ENCODE data around the gene DHX30. TPM values are rescaled to one million over a fixed set of nuclear protein-coding genes. Genes with fewer than 3 reads are reported as not detected.

The DHX30 gene
- total and polyA plus RNA-seq, 2 of the 8 experiments (the other 6 are each of a cell fraction or from before 2014, with no cell fraction given), result 82.4 to 97.9 TPM

DNA sequence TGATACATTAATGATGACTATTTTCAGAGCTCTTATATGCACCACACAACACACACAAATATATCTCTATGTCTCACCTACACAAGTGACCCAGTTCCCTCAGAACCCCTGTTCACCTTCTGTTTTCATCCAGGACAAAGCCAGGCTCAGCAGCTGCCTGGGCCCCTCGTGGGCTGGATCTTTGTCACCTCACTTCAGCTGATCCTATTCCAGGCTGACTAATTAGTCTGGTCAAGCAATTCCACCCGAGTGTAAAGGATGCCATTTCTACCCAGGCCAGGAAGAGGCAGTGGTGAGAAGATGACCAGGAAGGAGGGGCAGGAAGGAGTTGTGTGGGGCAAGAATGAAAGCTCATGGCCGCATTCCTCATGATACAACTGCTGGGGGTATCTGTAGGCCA, 62.3 kb downstream of the DHX30 start:
- Histone ChIP-seq H2AK5ac (ENCODE audit: low read depth, low read length) (no peak overlapping the region), H3K27me3 (replicated peaks in 1 of 4; ENCODE audit: control insufficient read depth in 3 of 4, extremely low read depth in 1 of 4, insufficient read depth in 3 of 4, low read length in 3 of 4) (no peaks in the 10 kb centered on the region), H3K18ac (ENCODE audit: extremely low read depth, low read length) (no peak overlapping the region), H2BK20ac (ENCODE audit: low read length) (no peak overlapping the region), H2BK120ac (replicated peaks; ENCODE audit: low read depth, low read length) (no peak overlapping the region), H2BK12ac (ENCODE audit: low read depth, low read length) (no peak overlapping the region), H3K79me1 (ENCODE audit: low read depth, low read length) (no peaks in the 10 kb centered on the region), H3K56ac (replicated peaks; ENCODE audit: insufficient read length, low read depth, low read length) (no peak overlapping the region), H3K4me2 (ENCODE audit: insufficient read depth in 1 of 2, low read depth in 2 of 2, low read length in 2 of 2) (no peak overlapping the region), H3K27ac (ENCODE audit: low read depth, low read length) (no peak overlapping the region), H3K14ac (ENCODE audit: insufficient read length) (no peak overlapping the region), H3K23ac (ENCODE audit: insufficient read length) (no peak overlapping the region), H2AFZ (ENCODE audit: low read length) (no peak overlapping the region), H3K79me2 (ENCODE audit: control insufficient read depth in 1 of 2, insufficient read depth in 2 of 2, low read length in 2 of 2) (no peaks in the 10 kb centered on the region), H4K8ac (ENCODE audit: extremely low read depth, insufficient read depth, low read length) (no peak overlapping the region), H3K4me1 (replicated peaks in 1 of 4; ENCODE audit: control insufficient read depth in 3 of 4, insufficient read depth in 4 of 4, low read length in 3 of 4) (no peaks in the 10 kb centered on the region), H3K4ac (replicated peaks; ENCODE audit: insufficient read length, low read depth, low read length) (no peak overlapping the region), H3K36me3 (ENCODE audit: control insufficient read depth in 2 of 4, insufficient read depth in 4 of 4, low read length in 3 of 4) (peaks cover 11 to 42% (median 26%) of the 10 kb centered on the region in 4 experiments; a peak in 7 of 8 replicates), H2BK15ac (ENCODE audit: low read length) (no peak overlapping the region), H3K9me3 (ENCODE audit: insufficient read depth in 2 of 2, low read depth in 1 of 2, low read length in 1 of 2) (no peaks in the 10 kb centered on the region), H2BK5ac (ENCODE audit: low read depth, low read length) (no peak overlapping the region), H3K23me2 (ENCODE audit: low read depth, low read length) (no peaks in the 10 kb centered on the region), H4K20me1 (replicated peaks in 1 of 2; ENCODE audit: control insufficient read depth in 1 of 2, insufficient read depth in 2 of 2, low read length in 2 of 2) (no peaks in the 10 kb centered on the region), H4K5ac (ENCODE audit: insufficient read length, low read depth, low read length) (no peak overlapping the region), H3K9ac (replicated peaks in 1 of 4; ENCODE audit: extremely low read depth in 1 of 4, low read depth in 3 of 4, low read length in 3 of 4) (no peak overlapping the region), H3K4me3 (ENCODE audit: extremely low read depth in 1 of 4, insufficient read depth in 2 of 4, low read depth in 3 of 4, low read length in 4 of 4) (no peak overlapping the region), H4K91ac (replicated peaks; ENCODE audit: insufficient read length, low read length) (no peak overlapping the region)
- FAIRE-seq, result peak; percentile 45
- POLR2A ChIA-PET (ENCODE audit: partially characterized antibody), result interaction anchor here (1.0 kb wide), 2 partner anchors 9 to 21 kb away, joined by 3 read pairs; no protein-coding TSS in a partner anchor
- no peak for DNase-seq (ENCODE audit: low read depth in 1 of 2, low spot score in 2 of 2)
- WGBS, 2 experiments (ENCODE audit: extremely low coverage in 1 of 2, insufficient coverage in 1 of 2, insufficient read length in 1 of 2, insufficient replicate concordance in 2 of 2, low coverage in 1 of 2, low lambda C conversion rate in 2 of 2, missing lambda C conversion rate in 1 of 2), result 93% methylated on average over 3 of the region's 3 CpGs; no CpG with 5 or more reads in 1 of the 2 experiments
- CTCF ChIA-PET (ENCODE audit: partially characterized antibody), result interaction anchor here (0.6 to 4.5 kb wide), 22 partner anchors 9 to 293 kb away, joined by 3 to 28 read pairs (median 4); no protein-coding TSS in a partner anchor
- no peak for TF ChIP-seq NRF1 (IDR thresholded peaks at IDR 0.05; ENCODE audit: low read depth, low read length)
- TF ChIP-seq SP2 (IDR thresholded peaks at IDR 0.05; ENCODE audit: low read length), result no peak
- TF ChIP-seq, protein P1, sequence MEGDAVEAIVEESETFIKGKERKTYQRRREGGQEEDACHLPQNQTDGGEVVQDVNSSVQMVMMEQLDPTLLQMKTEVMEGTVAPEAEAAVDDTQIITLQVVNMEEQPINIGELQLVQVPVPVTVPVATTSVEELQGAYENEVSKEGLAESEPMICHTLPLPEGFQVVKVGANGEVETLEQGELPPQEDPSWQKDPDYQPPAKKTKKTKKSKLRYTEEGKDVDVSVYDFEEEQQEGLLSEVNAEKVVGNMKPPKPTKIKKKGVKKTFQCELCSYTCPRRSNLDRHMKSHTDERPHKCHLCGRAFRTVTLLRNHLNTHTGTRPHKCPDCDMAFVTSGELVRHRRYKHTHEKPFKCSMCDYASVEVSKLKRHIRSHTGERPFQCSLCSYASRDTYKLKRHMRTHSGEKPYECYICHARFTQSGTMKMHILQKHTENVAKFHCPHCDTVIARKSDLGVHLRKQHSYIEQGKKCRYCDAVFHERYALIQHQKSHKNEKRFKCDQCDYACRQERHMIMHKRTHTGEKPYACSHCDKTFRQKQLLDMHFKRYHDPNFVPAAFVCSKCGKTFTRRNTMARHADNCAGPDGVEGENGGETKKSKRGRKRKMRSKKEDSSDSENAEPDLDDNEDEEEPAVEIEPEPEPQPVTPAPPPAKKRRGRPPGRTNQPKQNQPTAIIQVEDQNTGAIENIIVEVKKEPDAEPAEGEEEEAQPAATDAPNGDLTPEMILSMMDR (IDR thresholded peaks at IDR 0.05; ENCODE audit: control extremely low read depth in 1 of 3, insufficient read depth in 1 of 3, low read depth in 1 of 3, low read length in 3 of 3), result peak in 1 of 3 experiments; percentile 28; a peak in 2 of 4 replicates
- TF ChIP-seq HDAC2 (IDR thresholded peaks at IDR 0.05; ENCODE audit: borderline replicate concordance in 1 of 2, low read depth in 2 of 2, low read length in 2 of 2), result no peak
- peak; percentile 30 to 43; a peak in 3 of 4 replicates for TF ChIP-seq RAD21 (IDR thresholded peaks at IDR 0.05 in 1 of 2, conservative IDR thresholded peaks at IDR 0.05 in 1 of 2; ENCODE audit: low read depth in 2 of 2, low read length in 2 of 2)
- TF ChIP-seq SP1 (IDR thresholded peaks at IDR 0.05; ENCODE audit: low read depth, low read length), result no peak
- TF ChIP-seq EGR1 (IDR thresholded peaks at IDR 0.05; ENCODE audit: borderline replicate concordance, low read depth, low read length), result no peak
